ENCODE data around the gene CAMKK1.
A peak's percentile ranks its signal among the peaks of the same experiment; 100 is the strongest.

CAMKK1 gene

DNA sequence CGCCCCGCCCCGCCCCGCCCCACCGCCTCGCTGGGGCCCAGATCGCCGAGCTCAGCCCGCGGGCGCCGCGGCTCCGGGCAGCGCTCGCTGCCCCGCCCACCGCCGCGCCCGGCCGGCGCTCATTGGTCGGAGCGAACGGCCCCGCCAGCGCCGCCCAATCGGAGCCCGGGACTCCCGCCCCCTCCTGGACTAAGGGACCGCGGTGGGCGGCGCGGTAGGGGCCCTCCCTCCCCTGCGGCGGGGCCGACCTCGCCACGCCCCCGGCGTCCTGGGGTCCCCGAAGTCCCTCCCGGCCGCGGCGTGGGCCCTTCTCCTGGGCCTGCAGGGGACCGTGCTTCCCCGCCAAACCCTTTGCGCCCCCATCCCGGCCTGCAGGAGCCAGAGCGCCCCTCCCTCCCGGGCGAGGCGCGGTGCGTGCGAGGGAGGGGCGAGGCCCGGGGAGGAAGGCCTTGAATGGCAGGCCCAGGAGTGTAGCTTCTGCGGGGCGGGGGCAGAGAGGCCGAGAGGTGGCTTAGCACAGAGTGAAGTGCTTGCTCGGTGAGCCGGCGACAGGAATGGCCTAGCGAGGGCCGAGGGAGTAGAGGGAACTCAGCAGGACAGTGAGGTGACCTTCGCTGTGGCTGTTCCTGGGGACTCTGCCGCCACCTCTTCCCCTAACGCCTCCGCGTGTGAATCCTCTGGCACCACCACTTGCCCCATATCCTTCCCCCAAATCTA is at the start of gene CAMKK1:
Gene CAMKK1 (minus strand): TSS at position 51 of the 717 bp plus-strand sequence. CDS start 7,366 bp downstream, outside the sequence.
- peak; percentile 90 for DNase-seq (ENCODE audit: low spot score)

DNA sequence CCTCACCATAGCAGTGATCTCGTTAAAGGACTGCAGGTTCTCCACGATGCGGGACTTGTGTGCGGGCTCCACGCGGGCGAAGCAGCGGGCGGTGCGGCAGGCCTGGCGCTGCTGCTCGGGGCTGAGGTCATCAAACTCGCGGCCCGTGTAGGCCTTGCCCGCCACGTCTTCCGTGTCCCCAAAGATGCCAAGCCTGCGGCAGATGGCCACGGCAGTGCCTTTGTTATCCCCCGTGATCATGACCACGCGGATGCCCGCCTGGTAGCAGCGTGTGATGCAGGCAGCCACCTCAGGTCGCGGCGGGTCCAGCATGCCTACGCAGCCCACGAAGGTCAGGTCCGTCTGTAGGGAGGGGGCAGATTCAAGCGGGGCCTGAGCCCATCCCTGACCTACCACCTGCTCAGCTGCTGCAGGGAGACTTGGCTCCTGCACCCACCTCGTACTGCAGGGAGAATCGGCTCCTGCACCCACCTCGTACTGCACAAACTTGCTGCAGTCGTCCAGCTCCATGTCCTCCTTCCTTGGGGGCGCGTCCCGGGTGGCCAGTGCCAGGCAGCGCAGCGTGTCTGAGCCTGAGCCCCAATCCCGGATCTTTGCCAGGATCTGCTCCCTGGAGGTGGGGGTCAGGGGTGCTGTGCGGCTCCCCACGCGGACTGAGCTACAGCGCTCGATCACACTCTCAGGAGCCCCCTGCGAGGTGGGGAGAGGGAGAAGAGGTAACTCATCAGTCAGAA is 48.3 kb upstream of the CAMKK1 start:
- DNase-seq (ENCODE audit: low spot score): no peak

DNA sequence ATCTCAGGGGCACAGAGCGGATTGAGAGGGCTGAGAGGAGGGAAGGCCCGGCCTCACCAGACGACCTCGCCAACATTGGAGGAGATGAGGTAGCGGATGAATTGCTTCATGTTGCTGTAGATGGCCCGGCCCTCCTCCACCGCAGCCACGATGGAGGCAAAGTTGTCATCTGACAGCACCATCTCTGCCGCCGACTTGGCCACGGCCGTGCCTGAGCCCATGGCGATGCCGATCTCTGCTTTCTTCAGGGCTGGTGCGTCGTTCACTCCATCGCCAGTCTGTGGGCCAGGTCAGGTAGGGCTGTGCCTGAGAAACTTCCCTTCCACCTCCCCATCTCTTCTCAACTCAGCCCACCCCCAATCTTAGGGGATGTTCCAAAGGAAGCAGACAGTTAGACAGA is 44.5 kb upstream of the CAMKK1 start:
- no peak for DNase-seq (ENCODE audit: low spot score)

DNA sequence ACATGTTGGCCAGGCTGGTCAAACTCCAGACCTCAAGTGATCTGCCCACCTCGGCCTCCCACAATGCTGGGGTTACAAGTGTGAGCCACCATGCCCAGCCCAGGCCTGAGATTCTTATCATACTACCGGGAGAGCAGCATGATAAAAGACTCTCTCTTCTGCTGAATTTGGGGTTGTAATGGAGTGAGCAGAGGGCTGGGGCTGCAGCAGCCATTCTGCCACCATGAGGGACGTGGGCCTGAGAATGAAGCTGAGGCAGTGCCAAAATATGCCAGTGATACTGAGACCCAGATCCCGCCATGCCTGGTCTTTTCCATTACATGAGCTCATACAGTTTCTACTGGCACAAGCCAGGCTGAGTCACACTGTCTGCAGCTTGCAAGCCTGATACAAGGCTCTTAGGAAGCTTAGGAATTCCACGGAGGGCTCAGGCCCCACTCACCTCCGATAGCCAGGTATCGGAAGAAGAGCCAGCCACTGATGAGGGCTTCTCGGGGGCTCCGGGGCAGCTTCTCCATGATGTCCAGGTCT is 43.0 kb upstream of the CAMKK1 start:
- no peak for DNase-seq (ENCODE audit: low spot score)

DNA sequence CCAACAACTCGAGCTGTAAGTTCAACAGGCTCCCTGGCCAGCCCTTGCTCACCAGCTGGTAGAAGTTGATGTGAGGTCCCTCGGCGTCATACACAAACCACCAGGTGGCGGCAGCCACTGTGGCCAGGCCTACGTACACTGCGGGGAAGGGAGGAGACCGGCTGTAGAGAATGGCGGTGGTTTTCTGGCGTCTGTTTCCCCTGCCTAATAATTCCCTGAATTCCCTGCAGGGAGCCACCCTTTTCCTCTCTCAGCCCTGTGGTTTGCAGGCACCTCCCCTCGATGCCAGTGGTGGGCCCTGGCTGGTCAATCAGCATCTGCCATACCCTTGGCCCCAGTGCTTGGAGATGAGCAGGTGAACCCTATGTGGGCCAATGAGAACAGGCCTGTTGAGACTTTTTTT is 42.3 kb upstream of the CAMKK1 start:
- DNase-seq (ENCODE audit: low spot score): peak; percentile 11

DNA sequence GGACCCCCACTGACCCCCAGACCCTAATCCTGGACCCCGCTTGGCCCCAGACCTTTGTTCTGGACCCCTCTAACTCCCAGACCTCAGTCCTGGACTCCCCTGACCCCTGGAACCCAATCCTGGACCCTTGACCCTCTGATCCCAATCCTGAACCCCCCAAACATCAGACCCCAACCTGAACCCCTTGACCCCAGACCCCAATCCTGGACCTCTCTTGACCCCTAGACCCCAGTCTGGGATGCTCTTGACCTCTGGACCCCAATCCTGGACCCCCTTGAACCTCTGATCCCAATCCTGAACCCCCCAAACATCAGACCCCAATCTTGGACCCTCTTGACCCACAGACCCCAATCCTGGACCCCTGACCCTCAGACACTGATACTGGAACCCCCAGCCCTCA is 36.9 kb upstream of the CAMKK1 start:
- DNase-seq (ENCODE audit: low spot score): no peak

DNA sequence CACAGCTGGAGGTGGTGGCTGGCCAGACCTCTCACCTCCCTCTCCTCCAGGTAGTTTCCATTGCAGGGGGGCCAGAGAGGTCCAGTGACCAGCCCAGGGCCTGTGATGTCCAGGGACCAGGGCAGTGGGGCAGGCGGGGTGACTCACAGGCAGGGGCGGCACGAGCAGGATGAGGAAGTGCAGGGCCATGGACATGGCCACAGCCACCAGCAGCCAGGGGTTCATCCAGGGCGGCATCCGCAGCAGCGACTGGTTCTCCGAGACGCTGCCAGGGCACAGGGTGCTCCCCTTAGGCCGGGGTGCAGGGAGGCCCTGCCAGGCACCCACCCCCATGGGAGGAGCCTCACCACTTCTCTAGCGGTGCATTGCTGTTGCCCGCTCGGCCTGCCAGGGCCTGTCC is 36.3 kb upstream of the CAMKK1 start:
- no peak for DNase-seq (ENCODE audit: low spot score)

DNA sequence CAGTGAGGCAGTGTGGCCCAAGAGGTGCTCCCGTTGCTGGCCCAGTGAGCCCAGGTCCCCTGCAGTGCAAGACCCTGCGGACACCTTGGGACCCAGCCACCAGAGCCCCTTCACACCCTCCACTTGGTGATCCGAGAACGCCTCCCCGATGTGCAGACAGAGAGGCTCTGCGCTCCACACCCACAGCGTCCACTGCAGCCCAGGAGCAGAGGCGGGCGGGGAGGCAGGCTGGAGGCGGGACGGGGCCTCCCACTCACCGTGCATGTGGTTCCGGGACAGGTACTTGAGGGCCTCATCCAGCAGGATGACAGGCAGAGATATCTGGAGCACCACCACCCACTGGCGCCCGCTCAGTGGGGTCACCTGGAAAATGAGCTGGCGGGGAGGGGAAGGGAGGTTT is 35.6 kb upstream of the CAMKK1 start:
- DNase-seq (ENCODE audit: low spot score): no peak

DNA sequence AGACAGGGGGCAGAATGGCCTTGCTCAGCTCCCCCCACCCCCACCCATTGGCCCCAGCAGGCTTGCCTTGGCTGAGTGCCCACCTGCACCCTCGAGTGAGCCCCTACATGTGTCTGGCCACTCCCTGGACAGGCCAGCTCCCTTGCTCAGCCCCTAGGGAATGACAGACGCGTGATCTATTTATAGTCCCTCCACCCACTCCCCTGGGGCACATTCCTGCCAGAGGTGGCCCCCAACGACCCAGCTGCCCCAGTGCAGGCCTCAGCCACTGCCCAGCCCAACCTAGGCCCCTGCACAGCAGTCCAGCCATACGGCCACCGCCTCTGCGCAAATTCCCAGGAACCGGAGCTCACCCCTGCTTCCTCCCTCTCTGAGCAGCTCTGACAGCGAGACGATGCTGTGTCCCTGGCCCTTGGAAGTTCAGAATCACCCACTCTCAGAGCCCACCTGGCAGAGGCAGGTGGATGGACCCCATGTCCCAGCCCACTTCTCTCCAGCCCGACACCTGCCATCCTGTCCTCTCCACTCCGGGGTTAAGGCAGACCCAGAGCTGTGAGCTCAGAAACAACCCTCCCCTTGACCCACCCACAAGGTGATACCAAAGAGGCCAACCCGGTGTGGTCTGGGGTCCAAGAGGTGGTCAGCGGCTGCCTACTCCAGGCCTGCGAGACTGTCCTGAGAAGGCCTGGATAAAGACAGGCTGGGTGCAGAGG is 34.9 kb upstream of the CAMKK1 start:
- DNase-seq (ENCODE audit: low spot score): no peak

DNA sequence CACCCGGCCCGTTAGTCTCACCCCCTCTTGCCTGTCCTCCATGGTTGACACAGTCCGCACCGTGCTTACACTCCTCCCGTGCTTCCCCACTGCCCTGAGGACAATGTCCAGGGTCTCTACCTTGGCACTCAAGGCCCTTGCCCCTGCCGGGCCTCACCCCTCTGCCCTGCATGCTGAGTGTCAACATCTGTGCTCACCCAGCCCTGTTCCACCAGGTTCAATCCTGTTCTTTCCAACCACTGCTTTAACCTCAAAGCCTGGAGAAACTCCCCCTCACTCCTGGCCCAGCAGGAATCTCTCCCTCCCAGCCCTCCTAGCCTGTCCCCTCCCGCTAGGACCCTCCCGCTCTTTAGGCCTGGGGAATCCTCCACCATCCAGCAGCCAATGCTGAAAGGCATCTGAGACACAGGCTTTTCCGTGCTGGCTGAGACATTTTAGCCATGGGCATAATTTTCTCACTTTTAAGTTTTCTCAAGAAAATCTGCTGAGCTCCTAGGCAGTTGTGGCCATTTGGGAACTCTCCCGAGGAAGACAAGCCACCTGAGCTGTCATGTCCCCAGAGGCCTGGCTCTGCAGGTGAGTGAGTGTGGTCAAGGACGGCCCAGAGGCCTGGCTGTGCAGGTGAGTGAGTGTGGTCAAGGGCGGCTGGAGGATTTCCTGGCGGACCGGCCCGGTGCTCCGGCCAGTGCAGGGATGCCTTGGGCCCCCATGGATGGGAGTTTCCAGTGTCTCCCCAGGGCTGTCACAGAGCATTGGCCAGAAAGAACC is 34.2 kb upstream of the CAMKK1 start:
- no peak for DNase-seq (ENCODE audit: low spot score)

DNA sequence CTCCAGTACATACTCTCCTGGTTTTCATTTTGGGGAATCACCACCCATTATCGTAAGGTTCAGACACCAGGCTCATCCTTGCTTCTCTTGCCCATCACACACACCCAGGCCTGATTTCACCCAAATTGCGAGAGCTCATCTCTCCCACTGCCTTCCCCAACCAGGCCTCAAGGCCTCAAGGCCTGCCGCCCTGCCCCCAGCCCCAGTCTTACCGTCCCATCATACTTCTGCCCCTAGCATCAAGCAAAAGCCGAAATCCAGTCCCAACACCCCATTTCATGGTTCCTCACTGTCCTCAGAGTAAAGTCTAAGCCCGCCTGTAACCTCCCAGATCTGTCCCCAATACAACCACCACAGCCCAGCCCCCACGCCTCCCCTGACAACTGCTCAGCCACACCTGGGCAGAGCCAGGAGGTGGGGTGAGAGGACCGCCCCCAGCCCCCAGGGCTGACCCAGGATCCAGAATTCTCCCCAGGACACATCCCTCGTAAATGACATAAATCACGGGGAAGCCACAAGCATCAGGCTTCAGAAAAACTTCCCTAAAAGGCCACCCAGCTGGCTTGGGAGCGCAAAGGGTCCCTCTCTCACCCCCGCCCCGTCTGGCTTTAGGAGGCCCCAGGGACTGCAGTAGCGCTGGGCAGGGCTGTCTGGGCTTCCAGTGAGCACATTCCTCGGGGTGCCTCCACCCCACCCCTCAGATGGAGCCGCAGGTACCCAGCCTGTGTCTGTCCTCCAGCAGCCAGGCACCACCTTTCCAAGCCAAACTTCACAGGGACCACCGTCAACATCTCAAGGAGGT is 33.0 kb upstream of the CAMKK1 start:
- DNase-seq (ENCODE audit: low spot score): no peak

DNA sequence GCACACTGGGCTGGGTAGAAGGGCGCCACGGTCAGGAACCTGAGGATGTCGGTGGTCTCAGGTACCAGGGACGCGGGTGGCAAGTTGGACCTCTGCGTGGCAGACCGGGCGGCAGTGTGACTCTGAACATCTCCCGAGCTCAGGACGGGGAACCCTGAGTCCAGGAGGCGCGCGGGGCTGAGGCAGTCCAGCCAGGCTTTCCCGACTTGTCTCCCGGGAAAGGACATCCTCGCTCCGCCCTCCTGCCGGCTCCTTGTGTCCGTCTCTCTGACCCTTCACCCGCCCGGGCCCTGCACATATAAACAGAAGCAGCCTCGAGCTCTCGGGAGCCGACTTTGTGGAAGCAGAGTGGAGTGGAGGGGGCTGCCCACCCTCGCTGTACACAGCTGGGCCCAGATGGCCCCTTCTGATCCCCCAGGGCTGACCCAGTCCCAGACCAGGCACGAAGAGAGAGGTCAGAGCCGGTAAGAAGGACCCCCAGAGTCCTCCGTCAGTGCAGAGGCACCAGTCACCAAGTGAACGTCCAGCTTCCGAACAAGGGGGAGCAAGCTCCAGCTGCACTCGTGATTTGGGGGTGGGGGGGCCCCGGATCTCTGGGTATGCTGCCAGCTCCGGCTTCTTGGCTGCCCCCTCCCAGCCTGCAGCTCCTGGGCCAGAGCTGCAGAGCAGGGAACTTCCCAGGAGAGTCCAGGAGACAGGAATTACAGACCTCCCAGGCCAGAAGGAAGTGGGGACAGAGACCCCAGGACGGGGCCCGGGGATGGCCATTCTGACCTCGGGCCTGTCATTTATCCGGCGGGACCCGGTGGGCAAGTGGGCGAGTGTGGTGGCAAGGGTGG is 31.9 kb upstream of the CAMKK1 start:
- DNase-seq (ENCODE audit: low spot score): no peak

DNA sequence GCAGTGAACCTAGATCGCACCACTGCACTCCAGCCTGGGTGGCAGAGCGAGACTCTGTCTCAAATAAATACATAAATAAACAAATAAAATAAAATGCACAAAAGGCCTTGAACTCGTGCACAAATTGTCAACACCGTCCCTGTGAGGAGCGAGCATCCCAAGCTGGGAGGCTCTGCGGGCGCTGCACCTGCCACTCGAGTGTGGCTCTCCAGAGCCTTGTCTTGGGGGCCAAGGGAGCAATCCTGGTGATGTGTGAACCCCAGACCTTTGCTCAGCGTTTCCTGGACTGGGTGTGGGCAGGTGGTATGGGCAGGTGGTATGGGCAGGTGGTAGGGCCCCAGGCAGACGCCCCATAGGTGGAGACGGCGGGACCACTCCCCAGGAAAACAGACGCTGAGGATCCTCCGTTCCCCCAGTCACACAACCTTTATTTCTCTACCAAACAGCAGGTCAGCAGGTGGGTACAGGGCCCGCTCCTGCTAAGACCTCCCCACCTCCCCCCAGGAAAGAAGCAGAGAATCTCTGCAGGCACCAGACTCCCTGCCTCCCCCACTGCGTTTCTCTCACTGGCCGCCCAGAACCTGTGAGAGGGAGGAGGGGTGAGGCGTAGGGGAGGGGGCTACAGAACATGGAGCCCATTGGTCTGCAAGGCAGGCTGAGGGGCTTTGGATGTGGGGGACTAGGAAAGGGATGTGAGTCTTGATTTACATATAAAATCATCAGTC is 30.8 kb upstream of the CAMKK1 start:
- no peak for DNase-seq (ENCODE audit: low spot score)

DNA sequence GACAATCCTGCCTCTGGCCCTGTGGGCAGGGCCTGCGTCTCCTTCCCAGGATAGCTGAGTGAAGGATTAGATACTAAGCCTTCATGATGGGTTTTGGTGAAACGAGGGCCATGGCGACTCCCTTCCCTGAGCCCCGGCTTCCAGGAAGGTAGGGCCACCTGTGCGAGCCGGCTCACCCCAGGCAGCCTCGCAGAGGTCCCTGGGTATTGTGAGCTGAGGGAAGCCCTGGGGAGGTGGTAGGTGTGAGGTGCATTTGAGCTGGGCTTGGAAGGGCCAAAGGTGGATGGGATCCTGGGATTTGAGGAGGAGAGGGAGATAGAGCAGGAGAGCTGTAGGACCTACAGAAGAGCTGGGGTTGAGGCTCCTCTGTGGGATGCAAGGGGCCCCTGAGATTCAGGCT is 29.9 kb upstream of the CAMKK1 start:
- no peak for DNase-seq (ENCODE audit: low spot score)

DNA sequence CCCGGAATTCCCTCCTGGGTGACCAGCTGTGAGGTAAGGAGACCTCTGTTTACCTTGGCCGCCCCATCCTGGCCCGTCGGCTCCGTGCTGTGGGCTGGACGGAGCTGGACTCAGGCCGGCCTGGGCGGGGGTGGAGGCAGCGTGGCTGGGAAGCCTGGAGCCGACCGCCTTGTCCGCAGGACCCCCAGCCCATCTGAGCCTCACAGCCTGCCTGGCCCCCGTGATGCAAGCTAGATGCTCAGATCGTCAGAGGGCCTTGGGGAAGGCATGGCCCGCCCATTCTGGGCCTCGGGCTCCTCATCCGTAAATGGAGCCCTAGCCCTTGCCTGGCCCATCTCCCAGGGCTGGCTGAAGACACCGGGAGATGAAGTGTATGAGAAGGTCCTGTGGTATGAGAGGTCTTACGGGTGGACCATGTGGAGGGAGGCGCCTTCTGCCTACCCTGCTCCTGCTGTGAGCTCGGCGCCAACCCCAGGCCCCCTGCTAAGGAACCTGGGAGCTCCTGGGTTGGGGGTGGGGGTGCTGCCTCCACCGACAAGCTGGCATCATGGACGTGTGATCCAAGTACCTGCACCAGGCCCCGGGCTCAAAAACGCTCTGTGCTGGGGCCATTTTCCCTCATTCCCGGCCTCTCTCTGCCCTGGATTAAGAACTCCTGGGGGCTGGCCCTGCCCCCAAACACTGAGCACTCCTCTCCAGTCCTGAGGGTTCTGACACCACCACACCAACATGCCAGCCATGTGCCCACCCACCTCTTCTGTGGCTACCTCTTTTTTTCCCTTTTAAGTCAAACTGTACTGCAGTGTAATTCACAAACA is 28.9 kb upstream of the CAMKK1 start:
- no peak for DNase-seq (ENCODE audit: low spot score)

DNA sequence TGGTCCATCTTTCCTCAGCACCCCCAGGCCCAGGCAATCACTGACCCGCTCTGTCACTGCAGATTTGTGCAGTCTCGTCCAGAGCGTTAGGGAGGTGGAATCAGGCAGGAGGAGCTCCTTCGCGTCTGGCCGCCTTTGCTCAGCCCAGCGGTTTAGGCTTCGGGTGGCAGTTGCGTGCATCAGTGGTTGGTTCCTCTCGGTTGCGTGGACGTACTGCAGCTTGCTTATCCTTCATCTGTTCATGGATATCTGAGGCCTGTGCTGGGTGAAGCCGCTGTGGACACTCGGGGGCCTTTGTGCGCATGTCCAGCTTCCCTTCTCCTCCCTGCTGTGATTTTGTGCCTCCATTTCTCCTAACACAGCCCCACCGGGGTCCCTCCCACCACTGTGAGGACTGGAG is 28.2 kb upstream of the CAMKK1 start:
- DNase-seq (ENCODE audit: low spot score): no peak

DNA sequence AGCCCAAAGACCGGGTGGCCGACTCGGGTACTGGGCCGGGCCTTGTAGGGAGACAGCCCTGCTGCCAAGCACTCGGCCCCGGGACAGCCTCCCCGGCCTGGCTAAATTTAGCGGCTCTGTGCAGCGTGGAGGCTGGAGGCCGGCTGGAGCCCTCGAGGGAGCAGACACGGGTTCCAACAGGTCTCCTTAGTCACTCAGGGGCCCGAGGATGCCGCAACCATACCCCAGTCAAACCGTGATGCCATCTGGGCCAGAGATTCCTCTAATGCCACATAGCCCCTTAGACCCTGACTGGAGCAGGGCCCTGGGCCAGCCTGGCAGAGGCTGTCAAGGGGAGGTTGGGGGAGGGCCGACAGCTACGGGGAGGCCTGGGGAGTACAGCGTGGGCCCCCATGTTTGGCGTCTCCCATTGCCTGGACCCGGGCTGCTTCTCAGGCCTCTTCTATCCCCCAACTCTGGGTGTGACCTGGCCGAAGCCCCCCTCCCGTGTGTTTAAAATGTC is 26.3 kb upstream of the CAMKK1 start:
- no peak for DNase-seq (ENCODE audit: low spot score)

DNA sequence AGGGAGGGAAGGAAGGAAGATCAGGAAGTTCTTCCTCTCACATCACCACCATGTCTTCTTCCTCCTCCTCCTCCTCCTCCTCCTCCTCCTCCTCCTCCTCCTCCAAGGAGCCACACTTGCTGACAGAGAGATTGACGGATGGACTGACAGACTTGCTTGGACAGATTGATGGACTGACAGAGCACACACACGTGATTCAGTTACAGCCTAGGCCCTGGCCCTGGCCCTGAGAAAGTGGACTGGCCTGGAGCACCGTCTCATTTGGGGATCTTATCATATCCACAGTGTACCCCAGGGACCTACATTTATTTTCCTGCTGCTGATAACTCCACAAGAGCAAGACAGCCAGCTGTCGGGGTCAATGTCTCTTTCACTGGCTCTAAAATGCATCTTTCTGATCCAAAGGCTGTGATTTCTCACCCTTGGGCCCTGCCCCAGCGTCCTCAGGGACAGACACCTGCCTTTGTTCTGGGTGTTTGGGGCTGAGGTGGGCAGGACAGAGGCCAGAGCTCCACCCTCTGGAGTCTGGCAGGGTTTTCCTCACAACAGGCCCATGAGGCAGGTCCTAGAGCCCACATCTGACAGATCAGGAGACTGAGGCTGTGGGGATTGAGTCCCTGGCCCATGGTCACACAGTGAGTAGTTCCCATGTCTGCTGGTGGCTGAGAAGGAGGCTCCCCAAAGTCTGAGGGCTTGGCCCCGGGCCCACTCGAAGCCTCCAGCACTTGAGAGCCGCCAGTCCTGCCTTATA is 25.7 kb upstream of the CAMKK1 start:
- DNase-seq (ENCODE audit: low spot score): no peak
